Measurements from ENCODE around the gene IZUMO4.
"Not testable (repeated sequence)": the region's sequence is repeated elsewhere in the genome, so short reads cannot be mapped to it uniquely, and the experiment has no call there.

DNA sequence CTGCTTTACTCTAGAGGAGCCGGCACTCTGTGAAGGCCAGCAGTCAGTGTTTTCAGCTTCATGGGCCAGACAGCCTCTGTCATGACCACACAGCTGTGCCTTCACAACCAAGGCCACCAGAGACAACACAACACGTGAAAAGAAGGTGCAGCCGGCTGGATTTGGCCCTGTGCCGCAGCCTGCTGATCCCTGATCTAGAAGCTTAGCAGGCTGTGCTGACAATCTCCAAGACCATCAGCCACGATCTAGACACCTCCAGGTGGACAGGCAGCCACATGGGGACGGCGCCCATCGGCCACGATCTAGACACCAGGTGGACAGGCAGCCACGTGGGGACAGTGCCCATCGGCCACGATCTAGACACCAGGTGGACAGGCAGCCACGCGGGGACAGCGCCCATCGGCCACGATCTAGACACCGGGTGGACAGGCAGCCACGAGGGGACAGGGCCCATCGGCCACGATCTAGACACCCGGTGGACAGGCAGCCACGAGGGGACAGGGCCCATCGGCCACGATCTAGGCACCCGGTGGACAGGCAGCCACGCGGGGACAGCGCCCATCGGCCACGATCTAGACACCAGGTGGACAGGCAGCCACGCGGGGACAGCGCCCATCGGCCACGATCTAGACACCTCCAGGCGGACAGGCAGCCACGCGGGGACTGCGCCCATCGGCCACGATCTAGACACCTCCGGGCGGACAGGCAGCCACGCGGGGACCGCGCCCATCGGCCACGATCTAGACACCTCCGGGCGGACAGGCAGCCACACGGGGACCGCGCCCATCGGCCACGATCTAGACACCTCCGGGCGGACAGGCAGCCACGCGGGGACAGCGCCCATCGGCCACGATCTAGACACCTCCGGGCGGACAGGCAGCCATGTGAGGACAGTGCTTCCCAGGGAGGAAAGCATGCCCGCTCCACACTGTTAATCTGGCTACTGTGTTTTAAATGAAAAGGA is 34.6 kb downstream of the IZUMO4 start:
- TF ChIP-seq, protein P1, sequence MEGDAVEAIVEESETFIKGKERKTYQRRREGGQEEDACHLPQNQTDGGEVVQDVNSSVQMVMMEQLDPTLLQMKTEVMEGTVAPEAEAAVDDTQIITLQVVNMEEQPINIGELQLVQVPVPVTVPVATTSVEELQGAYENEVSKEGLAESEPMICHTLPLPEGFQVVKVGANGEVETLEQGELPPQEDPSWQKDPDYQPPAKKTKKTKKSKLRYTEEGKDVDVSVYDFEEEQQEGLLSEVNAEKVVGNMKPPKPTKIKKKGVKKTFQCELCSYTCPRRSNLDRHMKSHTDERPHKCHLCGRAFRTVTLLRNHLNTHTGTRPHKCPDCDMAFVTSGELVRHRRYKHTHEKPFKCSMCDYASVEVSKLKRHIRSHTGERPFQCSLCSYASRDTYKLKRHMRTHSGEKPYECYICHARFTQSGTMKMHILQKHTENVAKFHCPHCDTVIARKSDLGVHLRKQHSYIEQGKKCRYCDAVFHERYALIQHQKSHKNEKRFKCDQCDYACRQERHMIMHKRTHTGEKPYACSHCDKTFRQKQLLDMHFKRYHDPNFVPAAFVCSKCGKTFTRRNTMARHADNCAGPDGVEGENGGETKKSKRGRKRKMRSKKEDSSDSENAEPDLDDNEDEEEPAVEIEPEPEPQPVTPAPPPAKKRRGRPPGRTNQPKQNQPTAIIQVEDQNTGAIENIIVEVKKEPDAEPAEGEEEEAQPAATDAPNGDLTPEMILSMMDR (IDR thresholded peaks at IDR 0.05) = not testable (repeated sequence)
- TF ChIP-seq POLR2A (IDR thresholded peaks at IDR 0.05) = not testable (repeated sequence)
